ENCODE data around the gene SLC7A5. TPM values are rescaled to one million over a fixed set of nuclear protein-coding genes. Genes with fewer than 3 reads are reported as not detected.

SLC7A5 gene
- total RNA-seq, 2 donors from 2014 or later: 1.6 to 3.4 TPM

DNA sequence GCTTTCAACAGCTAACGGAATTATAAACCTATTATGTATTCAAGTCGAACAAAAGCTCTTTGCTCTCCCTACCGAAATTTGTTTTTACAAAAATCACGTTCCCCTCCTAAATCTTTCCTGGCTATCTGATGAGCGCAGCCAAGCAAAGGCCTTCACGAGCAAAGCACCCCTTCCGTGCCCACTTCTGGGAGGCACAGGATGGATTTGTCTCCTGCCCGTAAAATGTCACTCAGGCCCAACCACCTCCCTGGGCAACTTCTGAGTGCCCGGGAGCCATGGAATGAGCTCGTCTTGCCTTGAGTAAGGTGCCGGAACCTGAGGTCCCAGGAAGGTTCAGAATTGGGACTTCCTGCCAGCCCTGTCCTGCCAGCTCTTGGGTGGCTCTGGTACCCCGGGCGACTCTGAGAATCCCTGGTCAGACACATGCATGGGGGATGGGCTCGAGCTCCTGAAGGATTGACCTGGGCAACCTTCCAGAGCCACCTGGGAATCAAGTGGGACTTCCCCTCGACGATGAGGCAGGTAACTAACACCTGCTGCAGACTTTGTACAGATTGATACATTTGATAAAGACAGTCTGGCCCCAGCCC, 19.8 kb downstream of the SLC7A5 start:
- ATAC-seq (no peak), DNase-seq (peak in 3 of 4 donors; percentile 34 to 52 (median 47))
- no peaks in the 10 kb centered on the region for H3K36me3 ChIP-seq (replicated peaks in 1 of 2; ENCODE audit: insufficient read depth in 1 of 2, low read depth in 2 of 2)
- 51 to 72% methylated on average over 10 to 16 of the region's 16 CpGs for WGBS, 2 donors
- H3K27ac ChIP-seq: peak overlapping the region; percentile 71 to 88 (median 88)
- peaks cover 55% of the 10 kb centered on the region for H3K4me1 ChIP-seq
- H3K4me3 ChIP-seq: no peak overlapping the region
- H3K9me3 ChIP-seq: no peaks in the 10 kb centered on the region
- no peak for TF ChIP-seq POLR2A (IDR thresholded peaks at IDR 0.05)
- TF ChIP-seq, protein P1, sequence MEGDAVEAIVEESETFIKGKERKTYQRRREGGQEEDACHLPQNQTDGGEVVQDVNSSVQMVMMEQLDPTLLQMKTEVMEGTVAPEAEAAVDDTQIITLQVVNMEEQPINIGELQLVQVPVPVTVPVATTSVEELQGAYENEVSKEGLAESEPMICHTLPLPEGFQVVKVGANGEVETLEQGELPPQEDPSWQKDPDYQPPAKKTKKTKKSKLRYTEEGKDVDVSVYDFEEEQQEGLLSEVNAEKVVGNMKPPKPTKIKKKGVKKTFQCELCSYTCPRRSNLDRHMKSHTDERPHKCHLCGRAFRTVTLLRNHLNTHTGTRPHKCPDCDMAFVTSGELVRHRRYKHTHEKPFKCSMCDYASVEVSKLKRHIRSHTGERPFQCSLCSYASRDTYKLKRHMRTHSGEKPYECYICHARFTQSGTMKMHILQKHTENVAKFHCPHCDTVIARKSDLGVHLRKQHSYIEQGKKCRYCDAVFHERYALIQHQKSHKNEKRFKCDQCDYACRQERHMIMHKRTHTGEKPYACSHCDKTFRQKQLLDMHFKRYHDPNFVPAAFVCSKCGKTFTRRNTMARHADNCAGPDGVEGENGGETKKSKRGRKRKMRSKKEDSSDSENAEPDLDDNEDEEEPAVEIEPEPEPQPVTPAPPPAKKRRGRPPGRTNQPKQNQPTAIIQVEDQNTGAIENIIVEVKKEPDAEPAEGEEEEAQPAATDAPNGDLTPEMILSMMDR (IDR thresholded peaks at IDR 0.05): no peak
- intact Hi-C loops (cut with DNase I): no loop called here
- no peaks in the 10 kb centered on the region for H3K27me3 ChIP-seq

DNA sequence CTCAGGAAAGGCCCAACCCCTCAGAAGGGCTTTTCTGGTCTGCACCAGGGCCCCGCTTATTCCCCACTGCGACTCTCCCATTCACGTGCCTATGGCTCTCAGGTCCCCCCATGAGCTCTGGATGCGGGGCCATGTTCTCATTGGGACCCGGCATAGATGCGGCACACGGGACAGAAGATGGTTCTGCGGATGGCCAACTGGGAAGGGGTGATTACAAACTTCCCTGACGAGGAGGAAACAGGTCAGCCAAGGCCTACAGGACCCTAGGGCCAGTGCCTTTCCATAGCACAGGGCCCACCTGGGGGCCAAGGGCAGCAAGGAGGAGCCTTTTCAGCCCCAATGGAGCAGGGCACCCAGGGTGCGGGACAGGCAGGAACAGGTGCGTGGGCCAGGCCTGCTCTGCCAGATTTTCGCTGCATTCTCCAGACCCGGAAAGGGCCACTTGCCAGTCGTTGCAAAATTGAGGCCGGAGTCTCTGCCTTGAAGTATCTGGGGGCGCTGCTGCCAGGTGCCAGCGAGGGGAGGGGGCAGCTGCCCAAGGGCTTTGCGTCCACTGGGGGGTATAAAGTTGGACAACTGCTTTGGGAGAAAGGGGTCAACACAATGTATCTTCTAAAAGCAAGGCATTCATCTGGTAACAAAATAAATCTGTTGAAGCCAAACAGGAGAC, 20.5 kb downstream of the SLC7A5 start:
- H3K9me3 ChIP-seq: no peaks in the 10 kb centered on the region
- peaks cover 50% of the 10 kb centered on the region for H3K4me1 ChIP-seq
- TF ChIP-seq, protein P1 (IDR thresholded peaks at IDR 0.05): no peak
- no peak for TF ChIP-seq POLR2A (IDR thresholded peaks at IDR 0.05)
- intact Hi-C loops (cut with DNase I): no loop called here
- no peaks in the 10 kb centered on the region for H3K27me3 ChIP-seq
- ATAC-seq: no peak
- DNase-seq: peak in 3 of 4 donors; percentile 47 to 56 (median 49)
- no peaks in the 10 kb centered on the region for H3K36me3 ChIP-seq (replicated peaks in 1 of 2; ENCODE audit: insufficient read depth in 1 of 2, low read depth in 2 of 2)
- 72 to 89% methylated on average over 18 of the region's 18 CpGs for WGBS, 2 donors
- H3K4me3 ChIP-seq: no peak overlapping the region
- H3K27ac ChIP-seq: peak overlapping the region; percentile 71 to 88 (median 88)

DNA sequence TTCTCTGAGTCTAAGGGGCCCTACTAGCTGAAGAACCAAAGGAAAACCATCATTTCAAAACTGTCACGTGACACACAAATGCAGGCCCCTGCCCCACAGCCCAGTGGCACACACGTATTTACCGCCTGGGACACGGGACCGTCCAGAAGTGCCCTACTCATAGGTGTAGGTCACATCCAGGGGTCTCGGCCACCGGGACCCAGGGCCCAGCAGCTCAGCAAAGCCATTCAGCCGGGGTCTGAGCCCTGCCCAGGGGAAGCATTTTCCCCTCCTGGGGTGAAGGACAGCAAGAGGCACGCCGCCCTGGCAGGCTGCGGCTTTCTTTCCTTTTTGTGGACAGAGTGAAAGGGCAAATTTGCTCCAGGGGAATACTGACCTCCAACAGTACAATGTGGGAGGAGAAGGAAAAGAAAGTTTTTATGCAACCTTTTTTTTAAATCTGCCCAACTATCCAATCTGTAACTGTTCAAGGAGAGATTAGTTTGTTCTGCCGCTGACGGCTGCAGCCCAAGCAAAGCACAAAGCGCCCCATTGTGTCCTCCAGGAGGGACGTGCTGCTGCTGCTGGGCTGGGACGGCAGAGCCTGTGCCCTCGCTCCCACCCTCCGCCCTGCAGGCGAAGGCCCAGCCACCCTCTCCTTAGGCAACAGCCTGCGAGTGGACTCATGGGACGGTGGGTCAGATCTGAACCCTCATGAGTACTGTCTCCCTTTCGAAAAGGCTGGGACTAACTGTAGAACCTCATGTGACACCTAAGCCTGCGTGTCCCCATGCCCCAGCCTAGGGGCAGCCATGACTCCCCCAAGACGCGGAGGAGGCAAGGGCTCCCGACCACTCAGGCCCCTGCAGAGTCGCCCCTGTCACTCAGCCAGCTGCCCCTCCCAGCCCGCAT, 21.3 kb downstream of the SLC7A5 start:
- DNase-seq: peak; percentile 56 to 81 (median 72)
- WGBS, 2 donors: 61 to 72% methylated on average over 18 to 26 of the region's 28 CpGs
- TF ChIP-seq POLR2A (IDR thresholded peaks at IDR 0.05): peak in 2 of 3 donors; percentile 33
- TF ChIP-seq, protein P1 (IDR thresholded peaks at IDR 0.05): no peak

DNA sequence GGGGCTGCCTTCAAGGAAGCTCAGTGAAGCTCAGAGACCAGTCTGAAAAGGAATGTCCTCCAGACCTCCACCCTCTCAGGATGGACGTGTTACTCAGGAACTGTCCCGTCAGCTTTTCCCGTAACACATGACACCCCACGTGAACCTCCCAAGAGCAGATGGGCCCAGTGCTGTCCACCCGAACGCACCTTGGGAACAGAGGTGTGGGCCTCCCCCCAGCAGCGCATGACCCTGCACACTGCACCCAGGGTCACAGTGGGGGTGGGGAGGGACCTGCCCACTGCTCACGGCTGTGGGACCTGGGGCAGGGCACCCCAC, 21.9 kb downstream of the SLC7A5 start:
- TF ChIP-seq POLR2A (IDR thresholded peaks at IDR 0.05): no peak
- TF ChIP-seq, protein P1 (IDR thresholded peaks at IDR 0.05): no peak
- H3K4me3 ChIP-seq: no peak overlapping the region

More for the DNA sequence above, 21.3 kb downstream of the SLC7A5 start:
- peaks cover 43% of the 10 kb centered on the region for H3K4me1 ChIP-seq
- H3K27me3 ChIP-seq: no peaks in the 10 kb centered on the region
- H3K36me3 ChIP-seq (replicated peaks in 1 of 2; ENCODE audit: insufficient read depth in 1 of 2, low read depth in 2 of 2): no peaks in the 10 kb centered on the region
- H3K9me3 ChIP-seq: no peaks in the 10 kb centered on the region
- peak overlapping the region; percentile 71 to 88 (median 88) for H3K27ac ChIP-seq
- intact Hi-C loops (cut with DNase I): no loop called here
- ATAC-seq: peak; percentile 86
- H3K4me3 ChIP-seq: no peak overlapping the region

More for the DNA sequence above, 21.9 kb downstream of the SLC7A5 start:
- Histone ChIP-seq H3K4me1 (peaks cover 38% of the 10 kb centered on the region), H3K9me3 (no peaks in the 10 kb centered on the region), H3K27ac (peak overlapping the region; percentile 71 to 88 (median 88)), H3K36me3 (replicated peaks in 1 of 2; ENCODE audit: insufficient read depth in 1 of 2, low read depth in 2 of 2) (no peaks in the 10 kb centered on the region), H3K27me3 (no peaks in the 10 kb centered on the region)
- no peak for DNase-seq
- 60 to 80% methylated on average over 3 to 8 of the region's 8 CpGs for WGBS, 2 donors
- intact Hi-C loops (cut with DNase I): no loop called here
- ATAC-seq: no peak
